Psoas muscle (tissue), 8 donors: ENCODE measurements around the gene ZDHHC23. TPM values are rescaled to one million over a fixed set of nuclear protein-coding genes. Genes with fewer than 3 reads are reported as not detected.

ENCODE experiments used
- ATAC-seq, 4 donors: fragments of 200-7000 bp; cut with Tn5 transposase; one replicate each; pipeline ENCODE4 v1.9.1; 2020; ENCODE audit warnings: moderate library complexity in 3 of 4, mild to moderate bottlenecking in 2 of 4
- DNase-seq, 2 donors: peaks; one replicate each; pipeline ENCODE4 v3.0.0-alpha.2; 2020
- H3K27ac ChIP-seq: fragments of 200-600 bp; one replicate; pipeline ENCODE4 v1.8.0; 2022
- H3K27me3 ChIP-seq, 3 donors: fragments of 200-600 bp in 1 of 3; one replicate each; pipeline versions ENCODE4 v1.6.1 to v1.8.0; 2013 to 2022; ENCODE audit warnings: low read length in 2 of 3, mild to moderate bottlenecking in 2 of 3, moderate library complexity in 1 of 3; ENCODE audit not compliant: insufficient read depth in 3 of 3
- H3K36me3 ChIP-seq, 2 donors: fragments of 200-600 bp in 1 of 2; one replicate each; pipeline versions ENCODE4 v1.6.1 to v1.8.0; 2013 to 2022; ENCODE audit warnings: low read depth in 1 of 2, mild to moderate bottlenecking in 1 of 2, moderate library complexity in 1 of 2; ENCODE audit not compliant: insufficient read depth in 1 of 2
- H3K4me1 ChIP-seq: fragments of 200-600 bp; one replicate; pipeline ENCODE4 v1.8.0; 2022
- H3K4me3 ChIP-seq: fragments of 200-600 bp; one replicate; pipeline ENCODE4 v1.8.0; 2022; ENCODE audit warnings: mild to moderate bottlenecking
- H3K9me3 ChIP-seq: fragments of 200-600 bp; one replicate; pipeline ENCODE4 v1.8.0; 2022
- WGBS, 3 donors: extraction: QIAGEN DNeasy Blood & Tissue Kit; methylation state at CpG; one replicate each; pipeline versions ENCODE4 v1.1.6 to v1.1.7; 2013; 5-methylcytosine and 5-hydroxymethylcytosine counted together
- intact Hi-C, 2 donors: fragments of 100-400 bp; cut with DNase I; formaldehyde crosslinking; loops; one replicate each; pipeline versions ENCODE4 v1.11.0 to v1.14.2; 2022
- polyA plus RNA-seq, 3 donors: library from polyadenylated mRNA; stranded (reverse); fragments of 200-250 nt; gene quantifications; one replicate each; pipeline ENCODE4 v1.2.3, GENCODE V29; 2013
- total RNA-seq, 4 donors: library from RNA; stranded (reverse); fragmentation: NEBNext Ultra II Directional in 2 of 4; extraction: Animal tissue kit (Norgen Biotek cat#: 25700) in 2 of 4; gene quantifications; one replicate each; pipeline versions ENCODE4 v1.2.1 to v1.2.4, GENCODE V29; 2021 to 2023
- TF ChIP-seq, protein P1 (sequence below): fragments of 200-600 bp; IDR thresholded peaks from one replicate; pipeline ENCODE4 v1.8.0; 2022; ENCODE audit warnings: antibody characterized with exemption
- donor health status: healthy with polysubstance abuse.
- donor health status: DM: no; HTN: no; CAD: no; lungs with moderate emphysema.
- donor health status: Bipolar disorder and iron deficiency.
- donor health status: healthy.
- donor health status: DM: yes; HTN: yes; CAD: no.
- donor health status: DM: no; HTN: no; CAD: no.
- donor health status: DM: no; HTN: no; CAD: no.
- donor health status: DM: yes; HTN: yes; CAD: no.

Gene ZDHHC23
- total and polyA plus RNA-seq, 7 donors, result 0.99 to 3.9 (median 2.2) TPM

DNA sequence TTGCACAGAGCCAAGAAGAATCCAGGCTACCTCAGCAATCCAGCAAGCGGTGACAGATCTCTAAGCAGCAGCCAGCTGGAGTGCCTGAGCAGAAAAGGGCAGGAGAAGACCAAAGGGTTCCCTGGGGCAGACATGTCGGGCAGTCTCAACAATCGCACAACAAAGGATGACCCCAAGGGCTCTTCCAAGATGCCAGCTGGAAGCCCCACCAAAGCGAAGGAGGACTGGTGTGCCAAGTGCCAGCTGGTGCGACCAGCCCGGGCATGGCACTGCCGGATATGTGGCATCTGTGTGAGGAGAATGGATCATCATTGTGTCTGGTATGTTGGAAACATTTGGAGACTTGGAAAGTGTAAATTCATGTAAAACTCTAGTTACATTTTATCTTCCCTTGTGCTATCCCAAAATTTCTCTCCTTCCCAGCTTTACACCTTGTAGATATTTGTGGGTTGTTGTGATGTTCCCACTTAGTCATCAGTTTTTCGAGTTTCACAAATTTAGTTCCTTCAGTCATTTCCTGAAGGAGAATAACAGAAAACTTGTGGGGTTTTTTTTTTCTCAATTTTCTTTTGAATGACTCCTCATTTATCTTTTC, 6.4 kb downstream of the ZDHHC23 start:
- TF ChIP-seq, protein P1, sequence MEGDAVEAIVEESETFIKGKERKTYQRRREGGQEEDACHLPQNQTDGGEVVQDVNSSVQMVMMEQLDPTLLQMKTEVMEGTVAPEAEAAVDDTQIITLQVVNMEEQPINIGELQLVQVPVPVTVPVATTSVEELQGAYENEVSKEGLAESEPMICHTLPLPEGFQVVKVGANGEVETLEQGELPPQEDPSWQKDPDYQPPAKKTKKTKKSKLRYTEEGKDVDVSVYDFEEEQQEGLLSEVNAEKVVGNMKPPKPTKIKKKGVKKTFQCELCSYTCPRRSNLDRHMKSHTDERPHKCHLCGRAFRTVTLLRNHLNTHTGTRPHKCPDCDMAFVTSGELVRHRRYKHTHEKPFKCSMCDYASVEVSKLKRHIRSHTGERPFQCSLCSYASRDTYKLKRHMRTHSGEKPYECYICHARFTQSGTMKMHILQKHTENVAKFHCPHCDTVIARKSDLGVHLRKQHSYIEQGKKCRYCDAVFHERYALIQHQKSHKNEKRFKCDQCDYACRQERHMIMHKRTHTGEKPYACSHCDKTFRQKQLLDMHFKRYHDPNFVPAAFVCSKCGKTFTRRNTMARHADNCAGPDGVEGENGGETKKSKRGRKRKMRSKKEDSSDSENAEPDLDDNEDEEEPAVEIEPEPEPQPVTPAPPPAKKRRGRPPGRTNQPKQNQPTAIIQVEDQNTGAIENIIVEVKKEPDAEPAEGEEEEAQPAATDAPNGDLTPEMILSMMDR, result no peak
- Histone ChIP-seq H3K27ac (no peak overlapping the region), H3K27me3 (no peaks in the 10 kb centered on the region), H3K9me3 (no peaks in the 10 kb centered on the region), H3K4me1 (no peaks in the 10 kb centered on the region), H3K4me3 (no peak overlapping the region), H3K36me3 (peaks cover 0 to 8% of the 10 kb centered on the region in 2 donors)
- WGBS, 3 donors, result 34 to 50% (median 38%) methylated on average over 8 of the region's 8 CpGs
- intact Hi-C loops, result no loop called here
- ATAC-seq (peak in 1 of 4 donors; percentile 37), DNase-seq (no peak)

DNA sequence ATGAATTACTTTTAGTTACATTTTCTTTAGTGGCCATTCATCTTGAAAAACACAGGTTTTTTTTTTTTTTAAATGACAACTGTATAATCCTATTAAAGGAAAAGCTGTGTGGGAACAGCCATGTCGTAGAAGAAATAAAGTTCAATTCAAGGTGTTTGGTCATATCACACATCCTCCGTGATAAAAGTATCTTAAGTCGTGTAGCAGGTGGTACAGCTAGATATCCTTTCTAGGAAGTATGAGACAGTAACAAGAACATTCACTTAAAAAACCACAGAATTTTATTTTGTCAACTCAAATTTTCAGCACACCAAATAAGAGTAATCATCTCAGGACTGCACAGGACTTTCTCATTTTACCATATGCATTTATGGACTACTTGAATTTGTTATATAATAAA, 16.1 kb downstream of the ZDHHC23 start:
- H3K4me3 ChIP-seq, result no peak overlapping the region
- WGBS, 3 donors, result 92 to 97% (median 94%) methylated on average over 3 of the region's 3 CpGs
- intact Hi-C loops, result no loop called here
- ATAC-seq, result no peak
- H3K27me3 ChIP-seq, result no peaks in the 10 kb centered on the region
- no peak for DNase-seq
- no peaks in the 10 kb centered on the region for H3K9me3 ChIP-seq
- H3K27ac ChIP-seq, result no peak overlapping the region
- TF ChIP-seq, protein P1, result no peak
- peaks cover 0 to 2% of the 10 kb centered on the region in 2 donors for H3K36me3 ChIP-seq
- no peaks in the 10 kb centered on the region for H3K4me1 ChIP-seq

DNA sequence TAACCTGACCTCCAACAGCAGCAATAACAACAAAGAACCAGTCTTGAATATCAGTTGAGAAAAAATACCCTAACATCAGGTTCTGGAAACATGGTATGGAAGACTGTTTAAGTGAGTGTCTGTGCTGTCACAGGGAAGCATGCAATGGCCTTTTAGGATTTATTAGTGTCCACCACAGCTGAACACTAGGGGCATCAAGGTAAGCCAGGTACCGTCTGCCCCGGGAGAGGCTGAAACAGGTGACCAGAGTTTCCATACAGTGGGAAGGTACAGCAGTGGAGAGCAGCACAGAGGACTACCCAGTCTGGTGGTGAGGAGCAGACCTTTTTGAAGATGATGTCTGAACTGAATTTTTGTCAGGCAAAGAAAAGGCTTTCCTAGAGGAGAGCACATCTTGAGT, 18.4 kb downstream of the ZDHHC23 start:
- intact Hi-C loops, result no loop called here
- peak overlapping the region; percentile 16 for H3K27ac ChIP-seq
- 62 to 74% (median 68%) methylated on average over 2 of the region's 2 CpGs for WGBS, 3 donors
- ATAC-seq (no peak), DNase-seq (no peak)
- no peaks in the 10 kb centered on the region for H3K27me3 ChIP-seq
- TF ChIP-seq, protein P1, result peak; percentile 7
- H3K36me3 ChIP-seq, result no peaks in the 10 kb centered on the region
- H3K4me1 ChIP-seq, result no peaks in the 10 kb centered on the region
- H3K9me3 ChIP-seq, result no peaks in the 10 kb centered on the region
- no peak overlapping the region for H3K4me3 ChIP-seq

DNA sequence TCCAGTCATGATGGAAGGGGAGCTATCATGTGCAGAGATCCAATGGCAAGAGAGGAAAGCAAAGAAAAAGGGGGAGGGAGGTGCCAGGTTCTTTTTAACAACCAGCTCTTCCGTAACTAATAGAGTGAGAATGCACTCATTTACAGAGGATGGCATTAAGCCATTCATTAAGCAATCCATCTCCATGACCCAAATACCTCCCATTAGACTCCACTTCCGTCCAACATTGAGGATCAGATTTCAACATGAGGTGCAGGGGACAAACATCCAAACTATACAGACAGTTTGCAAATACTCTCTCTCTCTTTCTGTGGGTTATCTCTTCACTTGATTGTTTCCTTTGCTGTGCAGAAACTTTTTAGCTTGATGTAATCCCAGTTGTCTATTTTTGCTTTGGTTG, 21.2 kb downstream of the ZDHHC23 start:
- WGBS, 3 donors, result 18 to 30% (median 22%) methylated on average over 2 of the region's 2 CpGs
- H3K4me3 ChIP-seq, result no peak overlapping the region
- H3K27ac ChIP-seq, result peak overlapping the region; percentile 40
- DNase-seq (no peak), ATAC-seq (peak; percentile 76 to 94 (median 89))
- H3K4me1 ChIP-seq, result no peaks in the 10 kb centered on the region
- TF ChIP-seq, protein P1, result no peak
- H3K27me3 ChIP-seq, result no peaks in the 10 kb centered on the region
- H3K36me3 ChIP-seq, result no peaks in the 10 kb centered on the region
- peaks cover under 1% of the 10 kb centered on the region for H3K9me3 ChIP-seq
- intact Hi-C loops, result no loop called here

DNA sequence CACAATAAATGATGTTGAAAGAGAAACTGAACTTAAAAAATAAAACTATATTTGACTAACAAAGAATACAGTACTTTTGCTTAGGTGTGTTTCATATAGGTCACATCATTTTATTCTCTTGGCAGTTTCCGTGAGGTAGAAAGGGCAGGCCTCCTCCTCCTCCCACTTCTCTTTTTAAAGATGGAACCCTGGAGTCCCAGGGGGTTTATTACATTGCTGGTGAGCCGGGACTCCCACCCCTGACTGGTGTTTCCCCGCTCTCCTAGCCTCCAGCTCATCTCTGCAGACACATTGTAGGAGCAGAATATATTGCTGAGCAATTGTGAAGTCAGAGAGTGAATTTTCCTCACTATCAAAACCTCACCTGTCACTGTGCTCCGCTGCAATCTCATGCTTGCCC, 30.0 kb downstream of the ZDHHC23 start:
- Histone ChIP-seq H3K36me3 (no peaks in the 10 kb centered on the region), H3K27ac (no peak overlapping the region), H3K27me3 (no peaks in the 10 kb centered on the region), H3K4me3 (no peak overlapping the region), H3K4me1 (no peaks in the 10 kb centered on the region), H3K9me3 (peaks cover 6% of the 10 kb centered on the region)
- TF ChIP-seq, protein P1, result no peak
- intact Hi-C loops, result no loop called here
- ATAC-seq, result no peak
- no peak for DNase-seq
- 90 to 92% (median 90%) methylated on average over 4 of the region's 4 CpGs for WGBS, 3 donors
